ENCODE measurements around the gene DAGLB. TPM values are rescaled to one million over a fixed set of nuclear protein-coding genes. Genes with fewer than 3 reads are reported as not detected.

The DAGLB gene
- total RNA-seq, 1 donor from 2014 or later = 6.0 TPM

DNA sequence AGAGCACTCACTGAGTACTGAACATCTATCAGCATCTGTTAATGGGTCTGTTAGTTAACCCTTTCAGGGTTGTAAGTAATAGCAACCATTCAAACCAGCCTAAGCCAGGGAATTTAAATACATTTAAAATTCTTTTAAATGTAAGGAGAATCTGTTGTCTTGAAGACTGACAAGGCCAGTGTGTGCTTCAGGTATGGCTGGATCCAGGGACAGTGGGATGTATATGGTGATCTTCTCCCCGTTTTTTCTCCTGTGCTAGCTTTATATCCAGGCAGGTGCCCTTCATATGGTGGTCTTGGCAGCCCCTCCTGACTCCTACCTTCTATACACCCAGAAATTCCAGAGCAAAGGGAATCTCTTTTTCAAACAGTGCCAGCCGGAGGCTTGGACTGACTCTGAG is 46.6 kb upstream of the DAGLB start:
- intact Hi-C loops (cut with micrococcal nuclease) = no loop called here

DNA sequence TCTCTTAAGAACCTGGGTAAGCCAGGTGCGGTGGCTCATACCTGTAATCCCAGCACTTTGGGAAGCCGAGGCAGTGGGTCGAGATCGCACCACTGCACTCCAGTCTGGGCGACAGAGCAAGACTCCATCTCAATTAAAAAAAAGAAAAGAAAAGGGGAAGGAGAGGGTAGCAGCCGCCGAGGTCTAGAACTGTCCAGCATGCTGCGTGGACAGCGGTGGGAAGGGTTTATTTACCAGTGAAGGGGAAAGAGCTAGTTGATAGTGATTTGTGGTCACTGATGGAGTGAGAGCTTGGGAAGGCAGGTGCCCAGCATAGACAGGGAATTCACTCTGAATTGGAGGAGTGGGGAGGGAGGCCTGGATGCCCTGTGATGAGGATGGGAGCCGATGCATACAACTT is 43.4 kb upstream of the DAGLB start:
- no peaks in the 10 kb centered on the region for H3K27me3 ChIP-seq (ENCODE audit: low read depth)
- no peak overlapping the region for H3K4me3 ChIP-seq
- intact Hi-C loops (cut with micrococcal nuclease) = no loop called here
- no peaks in the 10 kb centered on the region for H3K4me1 ChIP-seq
- TF ChIP-seq, protein P1, sequence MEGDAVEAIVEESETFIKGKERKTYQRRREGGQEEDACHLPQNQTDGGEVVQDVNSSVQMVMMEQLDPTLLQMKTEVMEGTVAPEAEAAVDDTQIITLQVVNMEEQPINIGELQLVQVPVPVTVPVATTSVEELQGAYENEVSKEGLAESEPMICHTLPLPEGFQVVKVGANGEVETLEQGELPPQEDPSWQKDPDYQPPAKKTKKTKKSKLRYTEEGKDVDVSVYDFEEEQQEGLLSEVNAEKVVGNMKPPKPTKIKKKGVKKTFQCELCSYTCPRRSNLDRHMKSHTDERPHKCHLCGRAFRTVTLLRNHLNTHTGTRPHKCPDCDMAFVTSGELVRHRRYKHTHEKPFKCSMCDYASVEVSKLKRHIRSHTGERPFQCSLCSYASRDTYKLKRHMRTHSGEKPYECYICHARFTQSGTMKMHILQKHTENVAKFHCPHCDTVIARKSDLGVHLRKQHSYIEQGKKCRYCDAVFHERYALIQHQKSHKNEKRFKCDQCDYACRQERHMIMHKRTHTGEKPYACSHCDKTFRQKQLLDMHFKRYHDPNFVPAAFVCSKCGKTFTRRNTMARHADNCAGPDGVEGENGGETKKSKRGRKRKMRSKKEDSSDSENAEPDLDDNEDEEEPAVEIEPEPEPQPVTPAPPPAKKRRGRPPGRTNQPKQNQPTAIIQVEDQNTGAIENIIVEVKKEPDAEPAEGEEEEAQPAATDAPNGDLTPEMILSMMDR (IDR thresholded peaks at IDR 0.05; ENCODE audit: borderline replicate concordance) = no peak
- H3K9me3 ChIP-seq (replicated peaks) = peaks cover 9% of the 10 kb centered on the region
- H3K27ac ChIP-seq (replicated peaks) = no peak overlapping the region
- no peak for DNase-seq
- no peaks in the 10 kb centered on the region for H3K36me3 ChIP-seq

More for the DNA sequence above, 46.6 kb upstream of the DAGLB start:
- TF ChIP-seq, protein P1 (IDR thresholded peaks at IDR 0.05; ENCODE audit: borderline replicate concordance) = no peak
- no peak for DNase-seq
- no peaks in the 10 kb centered on the region for H3K27me3 ChIP-seq (ENCODE audit: low read depth)
- H3K9me3 ChIP-seq (replicated peaks) = peaks cover 6% of the 10 kb centered on the region
- H3K4me3 ChIP-seq = no peak overlapping the region
- no peaks in the 10 kb centered on the region for H3K36me3 ChIP-seq
- H3K27ac ChIP-seq (replicated peaks) = no peak overlapping the region
- H3K4me1 ChIP-seq = no peaks in the 10 kb centered on the region

DNA sequence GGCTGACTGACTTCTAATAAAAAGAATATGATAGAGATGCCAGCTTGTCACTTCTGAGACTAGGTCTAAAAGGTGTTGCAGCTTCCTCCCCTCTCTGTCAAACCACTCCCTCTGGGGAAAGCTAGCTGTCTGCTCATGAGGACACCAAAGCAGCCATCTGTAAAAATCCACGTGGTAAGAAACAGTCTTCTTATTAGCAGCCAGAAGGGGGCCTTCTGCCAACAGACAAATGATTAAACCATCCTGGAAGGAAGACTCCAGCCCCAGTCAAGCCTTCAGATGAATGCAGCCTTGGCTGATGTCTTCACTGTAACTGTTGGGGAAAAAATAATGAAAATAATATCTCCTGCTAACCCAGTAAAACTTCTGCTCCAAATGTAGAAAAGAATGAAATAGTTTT is 41.9 kb upstream of the DAGLB start:
- Histone ChIP-seq H3K4me1 (peaks cover 2% of the 10 kb centered on the region), H3K36me3 (no peaks in the 10 kb centered on the region), H3K9me3 (replicated peaks) (peaks cover 9% of the 10 kb centered on the region), H3K27me3 (ENCODE audit: low read depth) (no peaks in the 10 kb centered on the region), H3K4me3 (no peak overlapping the region), H3K27ac (replicated peaks) (no peak overlapping the region)
- TF ChIP-seq, protein P1 (IDR thresholded peaks at IDR 0.05; ENCODE audit: borderline replicate concordance) = no peak
- no peak for DNase-seq
- intact Hi-C loops (cut with micrococcal nuclease) = no loop called here

DNA sequence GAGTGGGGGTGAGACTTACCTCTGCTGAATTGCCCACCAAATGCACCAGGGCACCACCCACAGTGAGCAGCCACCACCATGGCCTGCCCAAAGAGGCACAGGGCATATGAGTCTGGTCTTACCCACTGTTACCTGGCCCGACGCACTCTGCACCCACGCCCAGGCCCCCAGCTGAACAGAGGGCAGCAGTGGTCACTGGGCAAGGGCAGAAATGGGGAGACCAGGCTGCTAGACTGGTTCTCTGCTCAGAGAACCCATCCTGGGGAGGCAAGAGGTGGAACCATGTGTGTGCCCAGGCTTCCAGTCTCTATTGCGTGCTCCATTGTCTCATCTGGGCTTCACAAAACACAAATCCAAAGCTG is 39.4 kb upstream of the DAGLB start:
- Histone ChIP-seq H3K27me3 (ENCODE audit: low read depth) (no peaks in the 10 kb centered on the region), H3K4me1 (peaks cover 24% of the 10 kb centered on the region), H3K4me3 (no peak overlapping the region), H3K27ac (replicated peaks) (no peak overlapping the region), H3K9me3 (replicated peaks) (peaks cover 9% of the 10 kb centered on the region), H3K36me3 (no peaks in the 10 kb centered on the region)
- TF ChIP-seq, protein P1 (IDR thresholded peaks at IDR 0.05; ENCODE audit: borderline replicate concordance) = no peak
- intact Hi-C loops (cut with micrococcal nuclease) = no loop called here
- DNase-seq = no peak

DNA sequence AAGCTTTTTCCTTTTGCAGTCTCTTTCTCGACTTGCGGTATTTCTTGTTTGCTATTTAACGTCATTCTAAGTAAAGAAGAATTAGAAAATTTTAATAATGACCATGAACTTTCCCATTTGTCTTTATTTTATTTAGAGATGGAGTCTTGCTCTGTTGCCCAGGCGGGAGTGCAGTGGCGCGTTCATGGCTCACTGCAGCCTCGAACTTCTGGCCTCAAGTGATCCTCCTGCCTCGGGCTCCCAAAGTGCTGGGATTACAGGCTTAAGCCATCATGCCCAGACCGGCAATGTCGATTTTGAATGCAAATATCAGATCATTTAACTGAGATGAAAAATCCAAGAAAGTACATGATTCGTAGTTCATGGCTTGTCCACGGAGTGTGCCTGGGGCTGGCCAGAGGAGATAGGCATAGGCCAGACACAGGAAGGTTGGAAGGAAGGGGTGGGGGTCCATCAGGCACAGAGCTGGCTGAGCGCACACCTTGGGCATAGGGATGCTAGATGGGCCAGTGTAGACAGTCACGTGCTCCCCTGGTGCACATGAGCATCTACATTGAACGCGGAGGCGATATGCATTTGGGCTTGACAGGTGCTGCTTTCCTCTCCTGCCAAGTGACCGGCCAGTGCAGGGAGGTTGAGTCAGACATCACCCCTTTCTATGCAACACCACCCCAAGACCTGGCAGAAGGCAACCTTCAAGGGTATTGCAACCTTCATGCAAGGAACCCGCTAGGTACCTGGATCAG is 38.9 kb upstream of the DAGLB start:
- H3K4me1 ChIP-seq = peaks cover 29% of the 10 kb centered on the region
- H3K27me3 ChIP-seq (ENCODE audit: low read depth) = no peaks in the 10 kb centered on the region
- H3K4me3 ChIP-seq = no peak overlapping the region
- TF ChIP-seq, protein P1 (IDR thresholded peaks at IDR 0.05; ENCODE audit: borderline replicate concordance) = no peak
- no peaks in the 10 kb centered on the region for H3K36me3 ChIP-seq
- H3K9me3 ChIP-seq (replicated peaks) = peaks cover 9% of the 10 kb centered on the region
- H3K27ac ChIP-seq (replicated peaks) = no peak overlapping the region
- no peak for DNase-seq
- intact Hi-C loops (cut with micrococcal nuclease) = no loop called here

All from left ventricle myocardium inferior (tissue), 1 donor.